Fibroblast of lung (primary cell): ENCODE data around the gene KIRREL3. TPM values are rescaled to one million over a fixed set of nuclear protein-coding genes. Genes with fewer than 3 reads are reported as not detected.

Source experiments
- DNase-seq, 2 donors: peaks; one replicate each; pipeline versions ENCODE4 v3.0.0 to v3.0.0-alpha.2; 2010; ENCODE audit warnings: low read depth in 2 of 2
- H2AFZ ChIP-seq: 2 replicates; pipeline ENCODE4 v1.5.1; 2012; ENCODE audit warnings: low read length, control low read depth, inconsistent platforms
- H3K27ac ChIP-seq: 2 replicates; pipeline ENCODE4 v1.5.1; 2011; ENCODE audit warnings: low read length, control low read depth; ENCODE audit not compliant: insufficient read depth
- H3K27me3 ChIP-seq: 2 replicates; pipeline ENCODE4 v1.5.1; 2011; ENCODE audit warnings: mild to moderate bottlenecking, low read length; ENCODE audit not compliant: control insufficient read depth, insufficient read depth
- H3K36me3 ChIP-seq: 2 replicates; pipeline ENCODE4 v1.5.1; 2011; ENCODE audit warnings: low read length; ENCODE audit not compliant: control insufficient read depth, insufficient read depth
- H3K4me1 ChIP-seq: 2 replicates; pipeline ENCODE4 v1.5.1; 2011; ENCODE audit warnings: low read length; ENCODE audit not compliant: control insufficient read depth, insufficient read depth; ENCODE audit errors: extremely low read depth
- H3K4me2 ChIP-seq: 2 replicates; pipeline ENCODE4 v1.5.1; 2011; ENCODE audit warnings: low read length, control low read depth; ENCODE audit not compliant: insufficient read depth; ENCODE audit errors: extremely low read depth
- H3K4me3 ChIP-seq, 4 experiments: fragments of 200-600 bp in 1 of 4; sonication (generic) in 1 of 4; replicated peaks in 1 of 4; 2 replicates each; pipeline ENCODE4 v1.5.1; 2011 to 2016; ENCODE audit warnings: low read length in 4 of 4, low read depth in 3 of 4, mild to moderate bottlenecking in 3 of 4, control low read depth in 2 of 4, inconsistent platforms in 1 of 4, mixed read lengths in 1 of 4; ENCODE audit not compliant: insufficient read depth in 1 of 4; ENCODE audit errors: control extremely low read depth in 1 of 4
- H3K79me2 ChIP-seq: 2 replicates; pipeline ENCODE4 v1.5.1; 2012; ENCODE audit warnings: mild to moderate bottlenecking, low read length, inconsistent platforms; ENCODE audit not compliant: control insufficient read depth, insufficient read depth
- H3K9ac ChIP-seq: 2 replicates; pipeline ENCODE4 v1.5.1; 2011; ENCODE audit warnings: mild to moderate bottlenecking, low read length, control low read depth; ENCODE audit not compliant: insufficient read depth
- H3K9me3 ChIP-seq: 2 replicates; pipeline ENCODE4 v1.5.1; 2012; ENCODE audit warnings: low read depth, low read length; ENCODE audit not compliant: control insufficient read depth, insufficient read depth
- H4K20me1 ChIP-seq: 2 replicates; pipeline ENCODE4 v1.5.1; 2011; ENCODE audit warnings: low read length; ENCODE audit not compliant: control insufficient read depth, insufficient read depth; ENCODE audit errors: extremely low read depth
- CTCF ChIP-seq, 2 donors: IDR thresholded peaks in 1 of 2; conservative IDR thresholded peaks in 1 of 2; 1 replicate in 1 of 2; 2 replicates in 1 of 2; pipeline ENCODE4 v1.5.1; 2011 to 2012; ENCODE audit warnings: low read length in 2 of 2, control low read depth in 1 of 2, inconsistent platforms in 1 of 2, low read depth in 1 of 2, mild to moderate bottlenecking in 1 of 2
- EZH2 ChIP-seq: IDR thresholded peaks from 2 replicates; pipeline ENCODE4 v1.5.1; 2012; ENCODE audit warnings: low read length, control low read depth, mild to moderate bottlenecking; ENCODE audit errors: missing control alignments
- polyA plus RNA-seq, 2 donors: library from polyadenylated mRNA; depleted of rRNA in 1 of 2; stranded (reverse) in 1 of 2; unstranded in 1 of 2; fragments of >200 nt; gene quantifications; 2 replicates each; pipeline ENCODE4 v1.2.1, GENCODE V29; 2011 to 2012; ENCODE audit warnings: missing spikeins in 1 of 2
- total RNA-seq: library from RNA; depleted of rRNA; stranded (reverse); fragments of >200 nt; gene quantifications from 2 replicates; pipeline ENCODE4 v1.2.1, GENCODE V29; 2014

Gene KIRREL3
- total and polyA plus RNA-seq, 2 donors (not counting 1 experiment from before 2014, with no cell fraction given): 2.8 to 6.1 TPM

- Histone ChIP-seq H3K27ac (no peak overlapping the region), H3K36me3 (no peaks in the 10 kb centered on the region), H3K4me3 (no peak overlapping the region), H3K27me3 (no peaks in the 10 kb centered on the region), H3K9me3 (no peaks in the 10 kb centered on the region), H2AFZ (no peak overlapping the region), H3K9ac (no peak overlapping the region), H3K79me2 (no peaks in the 10 kb centered on the region), H4K20me1 (no peaks in the 10 kb centered on the region), H3K4me1 (peaks cover 12% of the 10 kb centered on the region), H3K4me2 (no peak overlapping the region)
- DNase-seq: peak in 1 of 2 donors; percentile 53
- TF ChIP-seq EZH2 (no peak), CTCF (conservative IDR thresholded peaks at IDR 0.05 in 1 of 2, IDR thresholded peaks at IDR 0.05 in 1 of 2; ENCODE audit: low read depth in 1 of 2, low read length in 2 of 2) (no peak)
Observed at GRCh38 chr11:126829716-126830115, 170.9 kb downstream of the KIRREL3 start.

DNA sequence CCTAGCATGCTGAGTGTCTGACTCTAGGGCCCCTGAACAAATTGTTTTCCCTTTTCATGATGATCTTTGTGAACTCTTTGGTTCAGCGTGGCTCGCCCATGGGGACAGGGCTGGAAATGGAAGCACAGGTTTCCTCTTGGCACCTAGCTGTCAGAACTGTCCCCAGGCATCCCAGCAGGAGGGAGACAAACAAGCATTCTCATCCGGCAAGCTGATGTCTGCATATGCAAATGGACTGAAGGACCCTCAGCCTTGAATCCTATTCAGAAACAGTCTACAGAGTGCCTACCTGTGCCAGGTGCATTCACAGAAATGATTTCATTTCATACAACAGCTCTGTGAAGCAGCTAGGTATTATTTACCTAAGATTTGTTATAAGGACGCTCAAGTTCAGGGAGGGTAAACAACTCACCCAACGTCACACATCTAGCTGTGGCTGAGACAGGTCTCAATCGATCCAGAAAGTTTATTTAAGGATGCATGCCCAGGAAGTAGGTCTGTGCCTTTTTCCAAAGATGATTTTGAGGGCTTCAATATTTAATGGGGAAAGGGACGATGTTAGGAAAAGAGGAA is 176.4 kb downstream of the KIRREL3 start:
- H3K4me2 ChIP-seq: no peak overlapping the region
- H3K4me3 ChIP-seq: no peak overlapping the region
- H3K9me3 ChIP-seq: no peaks in the 10 kb centered on the region
- no peak for DNase-seq
- TF ChIP-seq CTCF (conservative IDR thresholded peaks at IDR 0.05 in 1 of 2, IDR thresholded peaks at IDR 0.05 in 1 of 2; ENCODE audit: low read depth in 1 of 2, low read length in 2 of 2): no peak
- TF ChIP-seq EZH2: no peak
- no peaks in the 10 kb centered on the region for H3K36me3 ChIP-seq
- H4K20me1 ChIP-seq: no peaks in the 10 kb centered on the region
- H3K79me2 ChIP-seq: no peaks in the 10 kb centered on the region
- H3K27me3 ChIP-seq: no peaks in the 10 kb centered on the region
- H3K27ac ChIP-seq: no peak overlapping the region
- no peaks in the 10 kb centered on the region for H3K4me1 ChIP-seq
- no peak overlapping the region for H2AFZ ChIP-seq
- no peak overlapping the region for H3K9ac ChIP-seq

DNA sequence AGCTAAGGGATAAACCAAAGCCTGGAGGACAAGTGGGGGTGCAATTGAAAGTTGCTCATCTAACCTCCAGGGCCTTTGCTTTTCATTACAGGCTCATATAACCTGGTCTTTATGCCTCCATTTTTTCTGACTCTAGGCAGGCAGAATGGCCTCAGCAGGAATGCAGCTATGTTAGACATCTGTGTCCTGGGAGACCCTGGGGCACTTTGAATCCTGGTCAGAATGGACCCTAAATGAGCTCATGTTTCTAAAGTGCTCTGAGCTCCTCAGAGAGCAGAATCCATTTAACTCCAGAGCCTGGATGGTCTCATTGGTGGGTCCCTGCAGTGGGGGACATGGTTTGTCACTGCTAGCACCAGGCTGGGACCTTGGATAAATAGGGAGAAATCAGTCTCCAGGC is 177.3 kb downstream of the KIRREL3 start:
- H4K20me1 ChIP-seq: no peaks in the 10 kb centered on the region
- H3K4me1 ChIP-seq: no peaks in the 10 kb centered on the region
- no peaks in the 10 kb centered on the region for H3K9me3 ChIP-seq
- H3K36me3 ChIP-seq: no peaks in the 10 kb centered on the region
- H3K27ac ChIP-seq: no peak overlapping the region
- TF ChIP-seq EZH2 (no peak), CTCF (conservative IDR thresholded peaks at IDR 0.05 in 1 of 2, IDR thresholded peaks at IDR 0.05 in 1 of 2; ENCODE audit: low read depth in 1 of 2, low read length in 2 of 2) (no peak)
- H3K4me2 ChIP-seq: no peak overlapping the region
- H2AFZ ChIP-seq: no peak overlapping the region
- H3K9ac ChIP-seq: no peak overlapping the region
- no peaks in the 10 kb centered on the region for H3K79me2 ChIP-seq
- DNase-seq: no peak
- H3K4me3 ChIP-seq: no peak overlapping the region
- H3K27me3 ChIP-seq: no peaks in the 10 kb centered on the region
